HG02798 (cell line): Measurements from ENCODE around the gene TRNP1.
"Not testable (repeated sequence)": the region's sequence is repeated elsewhere in the genome, so short reads cannot be mapped to it uniquely, and the experiment has no call there.

Source experiments
- ATAC-seq: cut with Tn5 transposase; IDR thresholded peaks from one replicate; pipeline ENCODE4 v1.9.1; 2021; ENCODE audit warnings: mild to moderate bottlenecking; ENCODE audit not compliant: unreplicated experiment, poor library complexity

Gene TRNP1

GRCh38 chr1:26971590-26971989, 21.9 kb upstream of the TRNP1 start:
- no peak for ATAC-seq

DNA sequence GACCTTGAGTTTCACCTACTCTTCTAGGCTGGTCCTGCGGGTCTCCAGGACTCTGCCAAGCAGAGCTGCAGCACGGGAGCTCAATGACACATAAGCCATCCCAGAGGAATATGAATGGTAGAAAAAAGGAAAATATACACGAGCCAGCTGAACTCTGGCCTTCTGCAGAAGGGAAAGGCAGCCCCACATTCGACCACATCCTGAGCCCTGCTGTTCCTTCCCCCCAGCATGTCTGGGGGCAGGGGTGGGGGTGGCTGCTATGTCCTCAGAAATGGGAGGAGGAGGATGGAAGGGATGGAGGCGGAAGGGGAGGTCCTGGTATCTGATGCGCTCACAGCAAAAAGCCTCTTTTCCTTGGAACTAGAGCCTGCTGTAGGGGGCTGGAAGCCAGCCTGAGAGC, 21.1 kb upstream of the TRNP1 start:
- no peak for ATAC-seq

DNA sequence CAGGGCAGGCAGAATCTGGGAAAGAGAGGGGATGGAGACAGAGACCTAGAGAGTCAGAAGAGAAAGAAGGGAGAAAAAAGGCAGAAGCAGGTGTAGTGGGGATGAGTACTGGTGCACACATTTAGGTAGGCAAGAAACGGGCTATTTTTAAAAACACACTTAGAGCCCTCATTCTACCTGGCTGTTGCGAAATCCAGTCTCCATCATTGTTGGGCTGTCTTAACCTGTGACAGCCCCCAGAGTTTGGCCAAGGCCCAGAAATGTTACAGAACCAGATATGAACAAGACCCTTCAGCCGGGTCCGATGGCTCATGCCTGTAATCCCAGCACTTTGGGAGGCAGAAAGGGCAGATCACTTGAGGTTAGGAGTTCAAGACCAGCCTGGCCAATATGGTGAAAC, 20.7 kb upstream of the TRNP1 start:
- ATAC-seq: no peak

GRCh38 chr1:26976621-26977510, 16.6 kb upstream of the TRNP1 start:
- ATAC-seq: no peak

DNA sequence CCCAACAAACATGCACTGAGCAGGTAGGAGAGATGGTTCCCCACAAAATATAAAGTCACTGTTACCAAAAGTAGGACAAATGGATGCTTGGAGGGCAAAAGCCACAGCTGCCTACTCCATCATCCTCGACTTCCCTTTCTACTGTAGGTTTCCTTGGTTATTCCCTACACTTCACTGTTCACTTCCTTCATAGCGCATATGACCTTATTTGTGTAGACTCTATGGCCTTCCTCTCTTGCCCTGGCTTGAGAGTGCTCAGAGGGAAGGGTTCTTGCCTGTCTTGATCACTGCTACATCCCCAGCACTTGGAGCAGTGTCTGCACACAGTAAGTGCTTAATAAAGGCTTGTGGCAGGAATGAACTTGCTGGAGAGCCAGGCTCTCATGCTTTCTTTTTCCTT, 14.6 kb upstream of the TRNP1 start:
- ATAC-seq: no peak

GRCh38 chr1:26981146-26981846, 12.2 kb upstream of the TRNP1 start:
- no peak for ATAC-seq

GRCh38 chr1:26983863-26984262, 9.6 kb upstream of the TRNP1 start:
- ATAC-seq: no peak

- ATAC-seq: no peak
Measured at GRCh38 chr1:26984291-26984690, 9.2 kb upstream of the TRNP1 start.

DNA sequence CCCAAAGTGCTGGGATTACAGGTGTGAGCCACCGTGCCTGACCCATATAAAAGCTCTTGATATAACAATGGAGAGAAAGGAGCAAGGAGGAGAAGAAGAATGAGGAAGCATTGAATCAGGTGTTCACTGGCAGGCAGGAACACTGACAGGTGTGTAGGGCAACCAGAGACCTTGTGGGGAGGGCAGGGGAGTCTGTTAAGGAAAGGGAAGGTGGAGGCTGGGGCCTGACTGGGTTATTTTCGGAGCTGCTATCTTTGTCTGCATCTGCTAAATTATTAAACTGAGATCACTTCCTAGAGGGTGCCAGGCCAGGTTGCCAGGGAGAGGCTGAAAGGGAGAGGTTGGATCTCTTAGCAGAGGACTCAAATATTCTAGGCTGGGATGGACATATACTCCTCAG, 6.8 kb upstream of the TRNP1 start:
- no peak for ATAC-seq

GRCh38 chr1:26989403-26990109, 3.9 kb upstream of the TRNP1 start:
- not testable (repeated sequence) for ATAC-seq

GRCh38 chr1:26991310-26992116, 2.0 kb upstream of the TRNP1 start:
- no peak for ATAC-seq

- ATAC-seq: peak; percentile 17
Measured at GRCh38 chr1:26994020-26994786, 711 bp downstream of the TRNP1 start.

GRCh38 chr1:26994787-26995517, 1.5 kb downstream of the TRNP1 start:
- no peak for ATAC-seq

DNA sequence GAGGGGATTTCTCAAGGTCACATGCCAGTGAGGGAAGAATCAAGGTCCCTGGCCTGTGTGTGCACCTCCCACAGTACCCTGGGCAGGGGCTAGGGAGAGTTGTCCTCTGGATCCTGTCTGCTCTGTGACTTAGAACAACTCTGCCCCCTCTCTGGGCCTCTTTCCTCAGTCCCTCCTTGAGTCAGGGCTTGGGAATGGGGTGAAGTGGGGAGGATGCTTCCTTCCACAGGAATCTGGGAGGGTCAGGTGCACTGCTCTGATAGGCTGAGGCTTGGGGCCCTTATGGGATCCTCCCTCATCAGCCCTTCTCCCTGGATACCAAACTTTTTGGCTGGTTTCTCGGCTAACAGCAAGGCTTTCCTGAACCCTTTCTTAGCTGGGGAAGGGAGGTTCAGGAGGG, 2.5 kb downstream of the TRNP1 start:
- ATAC-seq: no peak

DNA sequence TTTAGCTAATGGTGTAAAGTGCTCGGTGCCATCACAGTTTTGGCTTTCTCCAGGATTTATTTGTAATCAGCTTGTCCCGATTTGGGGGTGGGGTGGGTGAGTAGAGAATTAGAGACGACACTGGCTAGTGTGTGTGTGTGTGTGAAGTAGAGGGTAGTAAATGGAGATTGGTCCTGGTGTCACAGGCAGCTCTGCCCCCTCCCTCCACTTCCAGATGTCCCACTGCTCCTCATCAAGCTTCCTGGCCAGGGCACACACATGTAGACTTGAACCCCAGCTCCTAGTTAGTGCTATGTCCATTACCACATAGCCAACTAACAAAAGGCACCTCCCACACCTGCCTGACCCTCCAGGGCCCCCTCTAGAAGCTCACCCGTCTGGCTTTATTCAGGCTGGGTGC, 3.2 kb downstream of the TRNP1 start:
- ATAC-seq: no peak

GRCh38 chr1:26998429-26999300, 5.2 kb downstream of the TRNP1 start:
- no peak for ATAC-seq

DNA sequence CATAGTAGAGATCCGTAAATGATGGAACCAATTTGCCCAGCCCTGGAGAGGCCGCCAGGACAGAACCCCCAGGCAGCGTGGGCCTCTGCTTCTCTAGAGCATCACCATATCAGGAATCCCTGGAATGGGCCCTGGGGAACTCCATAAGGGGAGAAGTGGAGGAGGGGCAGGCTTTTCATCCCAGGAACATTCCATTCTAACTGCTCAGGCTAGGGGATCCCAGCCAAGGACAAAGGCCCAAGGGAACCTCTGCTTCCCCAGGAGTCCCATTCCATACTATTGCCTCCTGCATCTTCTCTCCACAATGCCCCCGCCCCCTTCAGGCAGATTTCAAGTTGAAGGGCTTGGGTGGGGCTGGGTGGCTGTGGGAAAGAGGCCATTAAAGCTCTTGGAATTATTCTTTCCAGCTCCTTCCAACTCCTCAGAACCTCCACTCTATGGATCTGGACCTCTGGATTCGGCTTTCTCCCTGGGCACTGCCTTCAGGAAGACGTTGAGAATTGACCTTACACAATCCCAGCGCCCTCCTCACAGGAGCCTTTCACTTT, 6.0 kb downstream of the TRNP1 start:
- no peak for ATAC-seq
